ENCODE measurements around the gene ILDR1.
A peak's percentile ranks its signal among the peaks of the same experiment; 100 is the strongest.

The ILDR1 gene

DNA sequence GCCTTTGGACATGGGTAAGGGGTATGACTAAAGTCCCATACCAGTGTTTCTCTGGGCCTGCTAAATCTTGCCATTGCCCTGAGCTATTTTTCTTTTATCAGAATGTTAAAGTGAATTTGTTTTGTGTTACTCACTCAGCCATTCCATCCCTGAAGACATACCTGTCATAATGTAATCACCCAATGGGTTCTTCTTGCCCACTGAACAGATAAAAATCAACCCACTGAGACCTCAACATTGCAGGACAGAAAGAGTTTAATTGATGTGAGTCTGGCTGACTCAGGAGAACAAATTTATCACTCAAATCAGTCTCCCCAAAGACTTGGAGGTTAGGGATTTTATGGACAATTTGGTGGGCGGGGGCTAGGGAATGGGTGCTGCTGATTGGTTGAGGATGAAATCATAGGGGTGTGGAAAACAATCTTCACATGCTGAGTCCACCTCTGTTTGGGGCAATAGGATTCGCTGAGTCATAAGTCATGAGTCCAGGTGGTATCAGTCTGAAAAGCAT, 47.4 kb downstream of the ILDR1 start:
- TF ChIP-seq, protein P1, sequence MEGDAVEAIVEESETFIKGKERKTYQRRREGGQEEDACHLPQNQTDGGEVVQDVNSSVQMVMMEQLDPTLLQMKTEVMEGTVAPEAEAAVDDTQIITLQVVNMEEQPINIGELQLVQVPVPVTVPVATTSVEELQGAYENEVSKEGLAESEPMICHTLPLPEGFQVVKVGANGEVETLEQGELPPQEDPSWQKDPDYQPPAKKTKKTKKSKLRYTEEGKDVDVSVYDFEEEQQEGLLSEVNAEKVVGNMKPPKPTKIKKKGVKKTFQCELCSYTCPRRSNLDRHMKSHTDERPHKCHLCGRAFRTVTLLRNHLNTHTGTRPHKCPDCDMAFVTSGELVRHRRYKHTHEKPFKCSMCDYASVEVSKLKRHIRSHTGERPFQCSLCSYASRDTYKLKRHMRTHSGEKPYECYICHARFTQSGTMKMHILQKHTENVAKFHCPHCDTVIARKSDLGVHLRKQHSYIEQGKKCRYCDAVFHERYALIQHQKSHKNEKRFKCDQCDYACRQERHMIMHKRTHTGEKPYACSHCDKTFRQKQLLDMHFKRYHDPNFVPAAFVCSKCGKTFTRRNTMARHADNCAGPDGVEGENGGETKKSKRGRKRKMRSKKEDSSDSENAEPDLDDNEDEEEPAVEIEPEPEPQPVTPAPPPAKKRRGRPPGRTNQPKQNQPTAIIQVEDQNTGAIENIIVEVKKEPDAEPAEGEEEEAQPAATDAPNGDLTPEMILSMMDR (IDR thresholded peaks at IDR 0.05; ENCODE audit: control insufficient read depth, extremely low read depth, insufficient read depth) = no peak
- no peak for DNase-seq (ENCODE audit: low read depth)
- no peak overlapping the region for H3K4me3 ChIP-seq (ENCODE audit: low read depth, low read length)

DNA sequence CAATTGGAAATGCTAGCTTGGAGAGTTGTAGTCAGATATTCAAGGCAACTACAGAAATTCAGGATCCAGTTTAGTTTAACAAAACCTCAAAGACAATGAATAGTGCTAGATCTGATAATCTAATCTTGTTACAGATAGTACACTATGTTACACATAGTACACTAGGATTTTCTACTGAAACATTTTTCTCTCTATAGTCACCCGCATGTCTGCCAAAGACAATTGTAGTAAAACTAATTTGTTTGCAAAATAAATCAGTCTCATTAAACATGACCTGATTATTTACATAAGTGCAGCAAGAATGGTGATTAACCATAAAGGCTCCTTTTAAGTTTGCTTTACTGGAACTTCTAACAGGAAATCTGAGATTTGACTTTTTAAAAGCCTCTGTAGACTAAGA, 52.0 kb downstream of the ILDR1 start:
- peak; percentile 96 for DNase-seq (ENCODE audit: low read depth)
- H3K4me3 ChIP-seq (ENCODE audit: low read depth, low read length) = no peak overlapping the region
- TF ChIP-seq, protein P1 (IDR thresholded peaks at IDR 0.05; ENCODE audit: control insufficient read depth, extremely low read depth, insufficient read depth) = no peak

DNA sequence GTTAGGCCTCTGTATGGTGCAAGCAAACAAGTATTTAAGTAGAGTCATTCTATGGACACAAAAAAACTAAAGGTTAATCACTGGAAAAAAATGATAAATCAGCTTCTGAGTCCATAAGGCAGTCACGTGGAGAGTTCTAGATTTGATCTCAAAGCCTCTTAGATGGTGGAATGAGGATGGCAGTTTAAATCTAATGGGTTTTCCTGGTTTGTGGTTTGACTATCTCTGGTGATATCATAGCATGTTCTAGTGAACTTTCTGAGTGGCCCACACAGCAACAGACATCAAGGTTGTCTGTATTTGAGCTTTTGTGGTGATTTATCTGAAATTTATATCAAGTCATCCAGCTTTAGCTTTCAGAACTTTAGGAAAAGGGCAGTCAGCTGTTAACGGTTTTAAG, 52.4 kb downstream of the ILDR1 start:
- DNase-seq (ENCODE audit: low read depth) = no peak
- H3K4me3 ChIP-seq (ENCODE audit: low read depth, low read length) = no peak overlapping the region
- TF ChIP-seq, protein P1 (IDR thresholded peaks at IDR 0.05; ENCODE audit: control insufficient read depth, extremely low read depth, insufficient read depth) = no peak

DNA sequence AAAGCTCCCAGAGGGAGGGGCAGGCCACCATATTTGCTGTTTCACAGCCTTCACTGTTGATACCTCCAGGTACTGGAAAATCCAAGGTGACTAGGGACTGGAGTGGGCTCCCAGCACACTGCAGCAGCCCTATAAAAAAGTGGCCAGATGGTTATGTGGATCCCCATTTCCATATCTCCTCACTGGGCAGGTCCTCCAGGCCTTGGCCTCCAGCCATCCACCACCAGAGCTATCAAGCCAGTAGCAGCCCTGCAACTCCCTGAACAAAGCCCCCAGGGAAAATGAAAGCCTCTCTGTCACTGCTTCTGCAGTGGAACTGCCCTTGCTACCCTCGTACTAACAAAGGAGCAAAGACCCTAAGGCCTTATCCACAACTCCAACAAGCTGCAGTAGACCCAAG, 58.4 kb downstream of the ILDR1 start:
- no peak for DNase-seq (ENCODE audit: low read depth)
- no peak overlapping the region for H3K4me3 ChIP-seq (ENCODE audit: low read depth, low read length)
- TF ChIP-seq, protein P1 (IDR thresholded peaks at IDR 0.05; ENCODE audit: control insufficient read depth, extremely low read depth, insufficient read depth) = no peak

DNA sequence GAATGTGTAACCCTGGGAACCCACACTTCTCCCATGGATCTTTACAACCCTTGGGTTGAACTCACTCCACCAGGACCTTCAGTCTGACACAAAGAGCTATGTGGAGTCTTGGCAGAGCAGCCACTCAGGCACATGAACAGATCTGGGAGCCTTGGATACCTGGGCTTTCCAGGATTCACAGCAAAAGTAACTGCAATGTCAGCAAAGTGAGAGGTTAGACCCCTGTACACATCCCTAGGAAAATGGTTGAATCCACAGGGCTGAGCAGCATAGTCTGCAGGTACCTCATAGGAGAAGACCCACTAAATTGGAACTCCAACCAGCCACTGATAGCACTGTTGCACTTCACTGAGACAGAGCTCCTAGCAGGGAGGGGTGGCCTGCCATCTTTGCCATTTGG, 59.6 kb downstream of the ILDR1 start:
- H3K4me3 ChIP-seq (ENCODE audit: low read depth, low read length) = no peak overlapping the region
- TF ChIP-seq, protein P1 (IDR thresholded peaks at IDR 0.05; ENCODE audit: control insufficient read depth, extremely low read depth, insufficient read depth) = no peak
- no peak for DNase-seq (ENCODE audit: low read depth)

DNA sequence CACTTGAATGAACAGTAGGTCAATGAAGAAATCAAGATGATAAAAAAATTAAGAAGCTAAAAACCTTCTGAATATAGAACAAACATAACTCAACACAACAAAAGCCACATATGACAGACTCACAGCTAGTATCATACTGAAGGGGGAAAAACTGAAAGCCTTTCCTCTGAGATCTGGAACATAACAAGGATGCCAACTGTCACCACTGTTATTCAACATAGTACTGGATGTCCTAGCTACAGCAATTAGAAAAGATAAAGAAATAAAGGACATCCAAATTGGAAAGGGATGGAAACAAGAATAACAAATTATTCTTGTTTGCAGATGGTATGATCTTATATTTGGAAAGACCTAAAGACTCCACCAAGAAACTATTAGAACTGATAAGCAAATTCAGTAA, 60.8 kb downstream of the ILDR1 start:
- TF ChIP-seq, protein P1 (IDR thresholded peaks at IDR 0.05; ENCODE audit: control insufficient read depth, extremely low read depth, insufficient read depth) = no peak
- no peak for DNase-seq (ENCODE audit: low read depth)
- H3K4me3 ChIP-seq (ENCODE audit: low read depth, low read length) = no peak overlapping the region

DNA sequence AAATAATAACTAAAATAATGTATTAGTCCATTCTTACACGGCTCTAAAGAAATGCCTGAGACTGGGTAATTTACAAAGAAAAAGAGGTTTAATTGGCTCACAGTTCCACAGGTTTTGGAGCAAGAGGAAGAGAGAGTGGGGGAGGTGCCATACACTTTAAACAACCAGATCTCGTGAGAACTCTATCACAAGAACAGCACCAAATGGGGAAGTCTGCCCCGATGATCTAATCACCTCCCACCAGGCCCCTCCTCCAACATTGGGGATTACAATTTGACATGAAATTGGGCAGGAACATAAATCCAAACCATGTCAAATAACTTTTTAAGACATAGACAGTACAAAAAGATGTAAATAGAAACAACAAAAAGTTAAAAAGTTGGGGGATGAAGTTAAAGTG, 63.2 kb downstream of the ILDR1 start:
- no peak overlapping the region for H3K4me3 ChIP-seq (ENCODE audit: low read depth, low read length)
- TF ChIP-seq, protein P1 (IDR thresholded peaks at IDR 0.05; ENCODE audit: control insufficient read depth, extremely low read depth, insufficient read depth) = no peak
- DNase-seq (ENCODE audit: low read depth) = no peak

All from LNCaP clone FGC (cell line).